ENCODE data around the gene ZNF783. TPM values are rescaled to one million over a fixed set of nuclear protein-coding genes. Genes with fewer than 3 reads are reported as not detected.

ZNF783 gene
- polyA plus RNA-seq, 2 of the 4 experiments (the other 2 are of a cell fraction), result 7.4 to 8.0 TPM

DNA sequence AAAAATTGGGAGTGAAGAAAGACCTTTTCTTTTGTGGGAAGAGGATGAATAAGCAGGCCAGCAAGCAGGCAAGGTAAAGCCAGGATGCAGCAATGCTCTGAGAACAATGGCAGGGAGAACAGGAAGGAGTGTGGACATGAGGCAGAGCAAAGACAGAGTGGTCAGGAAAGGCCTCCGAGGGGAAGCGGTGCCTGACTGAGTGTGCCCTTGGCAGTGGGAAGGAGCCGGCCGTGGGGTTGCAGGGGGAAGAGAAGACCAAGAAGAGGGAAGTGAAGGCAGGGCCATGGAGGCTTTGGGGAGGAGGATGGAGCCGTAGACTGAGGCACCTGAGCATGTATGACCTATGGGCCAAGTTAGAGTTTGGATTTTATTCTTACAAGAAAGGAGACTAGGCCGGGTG is 44.4 kb upstream of the ZNF783 start:
- POLR2A ChIA-PET, result no interaction called here
- TF ChIP-seq, protein P1, sequence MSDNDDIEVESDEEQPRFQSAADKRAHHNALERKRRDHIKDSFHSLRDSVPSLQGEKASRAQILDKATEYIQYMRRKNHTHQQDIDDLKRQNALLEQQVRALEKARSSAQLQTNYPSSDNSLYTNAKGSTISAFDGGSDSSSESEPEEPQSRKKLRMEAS (IDR thresholded peaks at IDR 0.05), result no peak
- TF ChIP-seq KDM5A (IDR thresholded peaks at IDR 0.05) (no peak), NFE2L2 (conservative IDR thresholded peaks at IDR 0.05; ENCODE audit: low read length) (no peak), FOSL2 (IDR thresholded peaks at IDR 0.05) (no peak), FOSL2 (CRISPR knock-in tag; IDR thresholded peaks at IDR 0.05) (no peak), ZSCAN20 (CRISPR knock-in tag; IDR thresholded peaks at IDR 0.05) (no peak), PHF8 (IDR thresholded peaks at IDR 0.05; ENCODE audit: borderline replicate concordance, low read depth) (no peak), NPAS2 (CRISPR knock-in tag; IDR thresholded peaks at IDR 0.05; ENCODE audit: borderline replicate concordance) (no peak), EHMT2 (IDR thresholded peaks at IDR 0.05; ENCODE audit: low read depth) (no peak)
- TF ChIP-seq, protein P2, sequence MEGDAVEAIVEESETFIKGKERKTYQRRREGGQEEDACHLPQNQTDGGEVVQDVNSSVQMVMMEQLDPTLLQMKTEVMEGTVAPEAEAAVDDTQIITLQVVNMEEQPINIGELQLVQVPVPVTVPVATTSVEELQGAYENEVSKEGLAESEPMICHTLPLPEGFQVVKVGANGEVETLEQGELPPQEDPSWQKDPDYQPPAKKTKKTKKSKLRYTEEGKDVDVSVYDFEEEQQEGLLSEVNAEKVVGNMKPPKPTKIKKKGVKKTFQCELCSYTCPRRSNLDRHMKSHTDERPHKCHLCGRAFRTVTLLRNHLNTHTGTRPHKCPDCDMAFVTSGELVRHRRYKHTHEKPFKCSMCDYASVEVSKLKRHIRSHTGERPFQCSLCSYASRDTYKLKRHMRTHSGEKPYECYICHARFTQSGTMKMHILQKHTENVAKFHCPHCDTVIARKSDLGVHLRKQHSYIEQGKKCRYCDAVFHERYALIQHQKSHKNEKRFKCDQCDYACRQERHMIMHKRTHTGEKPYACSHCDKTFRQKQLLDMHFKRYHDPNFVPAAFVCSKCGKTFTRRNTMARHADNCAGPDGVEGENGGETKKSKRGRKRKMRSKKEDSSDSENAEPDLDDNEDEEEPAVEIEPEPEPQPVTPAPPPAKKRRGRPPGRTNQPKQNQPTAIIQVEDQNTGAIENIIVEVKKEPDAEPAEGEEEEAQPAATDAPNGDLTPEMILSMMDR (IDR thresholded peaks at IDR 0.05), result no peak
- no peak for DNase-seq (ENCODE audit: low read depth in 1 of 2, low spot score in 1 of 2)
- CTCF ChIA-PET, result interaction anchor here (2.4 kb wide), 1 partner anchor 22 kb away, joined by 8 read pairs; the partner anchor contains the start of gene ZNF282
- Histone ChIP-seq H3K4me1 (peaks cover 5% of the 10 kb centered on the region; the same call in 1 of the 3 replicates), H3K9me3 (no peaks in the 10 kb centered on the region), H3K27ac (no peak overlapping the region), H3K4me3 (no peak overlapping the region), H3K4me2 (no peak overlapping the region)
- 96% methylated on average over 6 of the region's 6 CpGs for WGBS (ENCODE audit: missing lambda C conversion rate)
- no peak for FAIRE-seq
- ATAC-seq, result no peak

DNA sequence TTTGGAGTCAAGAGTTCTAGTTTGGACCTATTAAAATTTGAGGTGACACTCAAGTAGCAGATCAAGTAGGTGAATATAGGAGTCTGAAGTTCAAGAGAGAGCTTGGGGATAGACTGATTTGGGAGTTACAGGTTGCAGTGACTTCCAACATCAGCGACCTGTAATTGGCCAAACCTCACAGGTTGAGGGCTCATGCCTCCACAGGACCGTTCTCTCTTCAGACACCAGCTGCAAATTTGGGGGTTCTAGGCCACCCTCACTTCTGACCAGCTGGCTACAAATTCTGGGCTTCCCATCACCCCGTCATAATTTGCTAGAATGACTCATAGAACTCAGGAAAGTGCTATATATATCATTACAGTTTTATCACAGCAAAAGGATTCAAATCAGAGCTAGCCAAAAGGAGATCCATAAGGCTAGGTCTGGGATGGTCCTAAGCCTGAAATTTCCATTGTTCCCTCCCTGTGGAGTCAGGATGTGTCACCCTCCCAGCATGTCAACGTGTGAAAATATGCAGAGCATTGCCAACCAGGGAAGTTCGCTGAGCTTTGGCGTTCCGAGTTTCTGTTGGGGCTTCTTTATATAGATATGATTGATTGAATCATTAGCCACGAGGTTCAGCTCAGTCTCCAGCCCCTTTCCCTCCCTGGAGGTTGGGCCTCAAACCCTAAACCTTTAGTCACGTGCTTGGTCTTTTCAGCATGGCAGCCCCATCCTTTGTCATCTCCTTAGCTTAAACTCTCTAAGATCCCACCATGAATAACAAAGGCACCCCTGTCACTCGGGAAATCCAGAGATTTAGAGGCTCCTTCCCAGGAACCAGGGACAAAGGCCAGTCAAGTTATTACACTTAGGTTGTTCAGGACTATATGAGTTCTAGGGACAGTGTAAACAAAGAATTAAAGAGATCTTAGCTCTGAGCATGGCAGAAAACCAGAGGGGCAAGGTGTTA is 43.3 kb upstream of the ZNF783 start:
- FAIRE-seq, result no peak
- Histone ChIP-seq H3K4me2 (no peak overlapping the region), H3K9me3 (no peaks in the 10 kb centered on the region), H3K27ac (no peak overlapping the region), H3K4me3 (no peak overlapping the region), H3K4me1 (peaks cover 5% of the 10 kb centered on the region; the same call in 1 of the 3 replicates)
- ChIA-PET CTCF (interaction anchor here (0.8 to 2.4 kb wide), 5 partner anchors 11 to 93 kb away, joined by 3 to 8 read pairs (median 3); partner anchors contain the start of genes ZNF282, ZNF398 and ZNF425), POLR2A (interaction anchor here (0.7 kb wide), 1 partner anchor 10 kb away, joined by 3 read pairs; no protein-coding TSS in a partner anchor)
- TF ChIP-seq, protein P3, sequence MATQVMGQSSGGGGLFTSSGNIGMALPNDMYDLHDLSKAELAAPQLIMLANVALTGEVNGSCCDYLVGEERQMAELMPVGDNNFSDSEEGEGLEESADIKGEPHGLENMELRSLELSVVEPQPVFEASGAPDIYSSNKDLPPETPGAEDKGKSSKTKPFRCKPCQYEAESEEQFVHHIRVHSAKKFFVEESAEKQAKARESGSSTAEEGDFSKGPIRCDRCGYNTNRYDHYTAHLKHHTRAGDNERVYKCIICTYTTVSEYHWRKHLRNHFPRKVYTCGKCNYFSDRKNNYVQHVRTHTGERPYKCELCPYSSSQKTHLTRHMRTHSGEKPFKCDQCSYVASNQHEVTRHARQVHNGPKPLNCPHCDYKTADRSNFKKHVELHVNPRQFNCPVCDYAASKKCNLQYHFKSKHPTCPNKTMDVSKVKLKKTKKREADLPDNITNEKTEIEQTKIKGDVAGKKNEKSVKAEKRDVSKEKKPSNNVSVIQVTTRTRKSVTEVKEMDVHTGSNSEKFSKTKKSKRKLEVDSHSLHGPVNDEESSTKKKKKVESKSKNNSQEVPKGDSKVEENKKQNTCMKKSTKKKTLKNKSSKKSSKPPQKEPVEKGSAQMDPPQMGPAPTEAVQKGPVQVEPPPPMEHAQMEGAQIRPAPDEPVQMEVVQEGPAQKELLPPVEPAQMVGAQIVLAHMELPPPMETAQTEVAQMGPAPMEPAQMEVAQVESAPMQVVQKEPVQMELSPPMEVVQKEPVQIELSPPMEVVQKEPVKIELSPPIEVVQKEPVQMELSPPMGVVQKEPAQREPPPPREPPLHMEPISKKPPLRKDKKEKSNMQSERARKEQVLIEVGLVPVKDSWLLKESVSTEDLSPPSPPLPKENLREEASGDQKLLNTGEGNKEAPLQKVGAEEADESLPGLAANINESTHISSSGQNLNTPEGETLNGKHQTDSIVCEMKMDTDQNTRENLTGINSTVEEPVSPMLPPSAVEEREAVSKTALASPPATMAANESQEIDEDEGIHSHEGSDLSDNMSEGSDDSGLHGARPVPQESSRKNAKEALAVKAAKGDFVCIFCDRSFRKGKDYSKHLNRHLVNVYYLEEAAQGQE (IDR thresholded peaks at IDR 0.05), result no peak
- TF ChIP-seq, protein P4, sequence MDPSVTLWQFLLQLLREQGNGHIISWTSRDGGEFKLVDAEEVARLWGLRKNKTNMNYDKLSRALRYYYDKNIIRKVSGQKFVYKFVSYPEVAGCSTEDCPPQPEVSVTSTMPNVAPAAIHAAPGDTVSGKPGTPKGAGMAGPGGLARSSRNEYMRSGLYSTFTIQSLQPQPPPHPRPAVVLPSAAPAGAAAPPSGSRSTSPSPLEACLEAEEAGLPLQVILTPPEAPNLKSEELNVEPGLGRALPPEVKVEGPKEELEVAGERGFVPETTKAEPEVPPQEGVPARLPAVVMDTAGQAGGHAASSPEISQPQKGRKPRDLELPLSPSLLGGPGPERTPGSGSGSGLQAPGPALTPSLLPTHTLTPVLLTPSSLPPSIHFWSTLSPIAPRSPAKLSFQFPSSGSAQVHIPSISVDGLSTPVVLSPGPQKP (IDR thresholded peaks at IDR 0.05; ENCODE audit: low read depth, low read length), result no peak
- TF ChIP-seq CHD2 (IDR thresholded peaks at IDR 0.05; ENCODE audit: low read length, partially characterized antibody), result no peak
- TF ChIP-seq, protein P5, sequence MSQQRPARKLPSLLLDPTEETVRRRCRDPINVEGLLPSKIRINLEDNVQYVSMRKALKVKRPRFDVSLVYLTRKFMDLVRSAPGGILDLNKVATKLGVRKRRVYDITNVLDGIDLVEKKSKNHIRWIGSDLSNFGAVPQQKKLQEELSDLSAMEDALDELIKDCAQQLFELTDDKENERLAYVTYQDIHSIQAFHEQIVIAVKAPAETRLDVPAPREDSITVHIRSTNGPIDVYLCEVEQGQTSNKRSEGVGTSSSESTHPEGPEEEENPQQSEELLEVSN (IDR thresholded peaks at IDR 0.05; ENCODE audit: borderline replicate concordance, low read depth), result no peak
- no peak for TF ChIP-seq CHD4 (IDR thresholded peaks at IDR 0.05; ENCODE audit: borderline replicate concordance)
- no peak for TF ChIP-seq POLR2AphosphoS2 (conservative IDR thresholded peaks at IDR 0.05; ENCODE audit: low read length)
- no peak for TF ChIP-seq ZSCAN20 (CRISPR knock-in tag; IDR thresholded peaks at IDR 0.05)
- TF ChIP-seq, protein P2 (IDR thresholded peaks at IDR 0.05), result no peak
- TF ChIP-seq PHF8 (IDR thresholded peaks at IDR 0.05; ENCODE audit: borderline replicate concordance, low read depth), result no peak
- no peak for TF ChIP-seq HOXB13 (CRISPR knock-in tag; IDR thresholded peaks at IDR 0.05; ENCODE audit: low read depth)
- no peak for TF ChIP-seq EHF (CRISPR knock-in tag; IDR thresholded peaks at IDR 0.05)
- no peak for TF ChIP-seq BHLHE40 (IDR thresholded peaks at IDR 0.05; ENCODE audit: low read depth, low read length)
- no peak for TF ChIP-seq NPAS2 (CRISPR knock-in tag; IDR thresholded peaks at IDR 0.05; ENCODE audit: borderline replicate concordance)
- TF ChIP-seq, protein P6, sequence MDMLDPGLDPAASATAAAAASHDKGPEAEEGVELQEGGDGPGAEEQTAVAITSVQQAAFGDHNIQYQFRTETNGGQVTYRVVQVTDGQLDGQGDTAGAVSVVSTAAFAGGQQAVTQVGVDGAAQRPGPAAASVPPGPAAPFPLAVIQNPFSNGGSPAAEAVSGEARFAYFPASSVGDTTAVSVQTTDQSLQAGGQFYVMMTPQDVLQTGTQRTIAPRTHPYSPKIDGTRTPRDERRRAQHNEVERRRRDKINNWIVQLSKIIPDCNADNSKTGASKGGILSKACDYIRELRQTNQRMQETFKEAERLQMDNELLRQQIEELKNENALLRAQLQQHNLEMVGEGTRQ (IDR thresholded peaks at IDR 0.05), result no peak
- ATAC-seq, result no peak
- no peak for DNase-seq (ENCODE audit: low read depth in 1 of 2, low spot score in 1 of 2)
- 88% methylated on average over 10 of the region's 10 CpGs for WGBS (ENCODE audit: missing lambda C conversion rate)
